Activated T-cell treated with anti-CD3 and anti-CD28 coated beads, Interleukin-2, amount 50 U/mL, for 72 hours (primary cell): ENCODE data around the gene GDF7. TPM values are rescaled to one million over a fixed set of nuclear protein-coding genes. Genes with fewer than 3 reads are reported as not detected.

Source experiments
- total RNA-seq, 2 donors: library from RNA; stranded (reverse); gene quantifications; one replicate each; pipeline ENCODE4 v1.2.3, GENCODE V29; 2022

Gene GDF7
- total RNA-seq, 2 donors from 2014 or later: 0.07 TPM; not detected in 1

Other genes with a start within 250 kb of the GDF7 start
- gene RHOB, start 220.1 kb upstream of the GDF7 start, total RNA-seq: 10 to 100 TPM; 17.5 to 44.7 TPM
- 10 to 100 TPM; 10.7 to 11.0 TPM for gene HS1BP3, start 16.0 kb upstream of the GDF7 start, total RNA-seq
- gene LDAH, start 156.0 kb downstream of the GDF7 start, total RNA-seq: 10 to 100 TPM; 26.7 to 30.1 TPM